ENCODE measurements around the gene LEP. TPM values are rescaled to one million over a fixed set of nuclear protein-coding genes. Genes with fewer than 3 reads are reported as not detected.
"Not testable (repeated sequence)": the region's sequence is repeated elsewhere in the genome, so short reads cannot be mapped to it uniquely, and the experiment has no call there.

LEP gene
- total RNA-seq, 1 donor from 2014 or later, result not detected

- Mint-ChIP-seq H3K9me3 (no peaks in the 10 kb centered on the region), H3K27me3 (peaks cover 34% of the 10 kb centered on the region), H3K36me3 (ENCODE audit: low read depth) (no peaks in the 10 kb centered on the region), H3K4me1 (no peaks in the 10 kb centered on the region), H3K4me3 (no peak overlapping the region), H3K27ac (no peak overlapping the region)
- DNase-seq, result no peak
- intact Hi-C loops (cut with micrococcal nuclease), result no loop called here
These were observed 21.4 kb upstream of the LEP start for GRCh38 chr7:128219636-128220035.

DNA sequence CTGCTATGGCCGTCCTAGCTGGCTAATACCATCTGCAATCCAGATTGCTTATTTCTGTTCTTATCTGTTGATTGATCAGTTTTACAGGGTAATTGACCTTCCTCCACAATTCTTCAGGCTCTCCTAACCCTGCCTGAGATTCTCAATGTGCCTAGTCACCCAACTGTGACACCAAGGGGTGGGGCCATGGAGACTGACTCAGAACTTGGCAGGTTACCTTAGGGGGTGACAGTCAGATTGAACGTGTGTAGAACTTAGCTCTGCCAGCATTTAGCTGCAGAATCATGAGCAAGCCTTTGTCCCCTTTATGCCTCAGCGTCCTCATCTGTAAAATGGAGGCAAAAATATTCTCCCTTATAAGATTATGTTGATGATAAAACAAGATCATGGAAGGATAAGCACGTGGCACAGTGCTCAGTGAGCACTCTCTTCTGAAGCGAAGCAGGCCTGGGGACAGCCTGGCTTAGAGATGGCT lies 19.1 kb upstream of the LEP start:
- no peak overlapping the region for H3K27ac Mint-ChIP-seq

DNA sequence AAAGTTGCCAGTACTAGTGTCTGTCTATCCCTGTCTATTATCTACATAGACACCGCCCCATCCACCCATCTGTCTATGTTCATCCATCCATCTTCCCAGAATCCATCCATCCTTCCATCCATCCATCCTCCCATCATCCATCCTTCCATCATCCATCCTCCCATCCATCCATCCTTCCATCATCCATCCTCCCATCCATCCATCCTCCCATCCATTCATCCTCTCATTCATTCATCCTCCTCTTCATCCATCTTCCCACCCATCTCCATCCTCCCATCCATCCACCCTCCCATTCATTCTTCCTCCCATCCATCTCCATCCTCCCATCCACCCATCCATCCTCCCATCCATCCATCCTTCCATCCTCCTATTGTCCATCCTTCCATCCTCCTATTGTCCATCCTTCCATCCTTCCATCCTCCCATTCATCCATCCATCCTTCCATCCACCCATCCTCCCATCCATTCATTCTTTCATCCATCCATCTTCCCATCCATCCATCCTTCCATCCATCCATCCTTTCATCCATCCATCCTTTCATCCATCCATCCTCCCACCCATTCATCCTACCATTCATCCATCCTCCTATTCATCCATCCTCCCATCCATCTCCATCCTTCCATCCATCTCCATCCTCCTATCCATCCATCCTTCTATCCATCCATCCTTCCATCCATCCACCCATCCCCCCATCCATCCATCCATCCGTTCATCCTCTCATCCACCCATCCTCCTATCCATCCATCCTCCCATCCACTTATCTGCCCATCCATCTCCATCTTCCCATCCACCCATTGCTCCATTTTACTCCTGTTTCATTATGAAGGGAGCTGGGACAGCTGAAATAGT lies 14.7 kb upstream of the LEP start:
- peaks cover 41% of the 10 kb centered on the region for H3K27me3 Mint-ChIP-seq
- intact Hi-C loops (cut with micrococcal nuclease), result no loop called here
- H3K36me3 Mint-ChIP-seq (ENCODE audit: low read depth), result no peaks in the 10 kb centered on the region

More for the DNA sequence above, 19.1 kb upstream of the LEP start:
- intact Hi-C loops (cut with micrococcal nuclease), result no loop called here
- Mint-ChIP-seq H3K4me1 (no peaks in the 10 kb centered on the region), H3K36me3 (ENCODE audit: low read depth) (no peaks in the 10 kb centered on the region), H3K9me3 (peaks cover 8% of the 10 kb centered on the region), H3K4me3 (no peak overlapping the region), H3K27me3 (peaks cover 38% of the 10 kb centered on the region)
- no peak for DNase-seq

GRCh38 chr7:128227271-128227670 lies 13.8 kb upstream of the LEP start:
- Mint-ChIP-seq H3K4me1 (no peaks in the 10 kb centered on the region), H3K4me3 (no peak overlapping the region), H3K27ac (no peak overlapping the region), H3K27me3 (peaks cover 35% of the 10 kb centered on the region), H3K36me3 (ENCODE audit: low read depth) (no peaks in the 10 kb centered on the region), H3K9me3 (peaks cover 8% of the 10 kb centered on the region)
- intact Hi-C loops (cut with micrococcal nuclease), result no loop called here
- no peak for DNase-seq

More for the DNA sequence above, 14.7 kb upstream of the LEP start:
- no peak overlapping the region for H3K4me3 Mint-ChIP-seq
- H3K27ac Mint-ChIP-seq, result no peak overlapping the region
- DNase-seq, result no peak
- no peaks in the 10 kb centered on the region for H3K4me1 Mint-ChIP-seq
- H3K9me3 Mint-ChIP-seq, result peaks cover 8% of the 10 kb centered on the region

GRCh38 chr7:128231021-128231420 lies 10.1 kb upstream of the LEP start:
- intact Hi-C loops (cut with micrococcal nuclease), result no loop called here
- Mint-ChIP-seq H3K36me3 (ENCODE audit: low read depth) (no peaks in the 10 kb centered on the region), H3K4me3 (no peak overlapping the region), H3K4me1 (no peaks in the 10 kb centered on the region), H3K27me3 (peaks cover 23% of the 10 kb centered on the region), H3K9me3 (peaks cover 8% of the 10 kb centered on the region), H3K27ac (no peak overlapping the region)
- no peak for DNase-seq

DNA sequence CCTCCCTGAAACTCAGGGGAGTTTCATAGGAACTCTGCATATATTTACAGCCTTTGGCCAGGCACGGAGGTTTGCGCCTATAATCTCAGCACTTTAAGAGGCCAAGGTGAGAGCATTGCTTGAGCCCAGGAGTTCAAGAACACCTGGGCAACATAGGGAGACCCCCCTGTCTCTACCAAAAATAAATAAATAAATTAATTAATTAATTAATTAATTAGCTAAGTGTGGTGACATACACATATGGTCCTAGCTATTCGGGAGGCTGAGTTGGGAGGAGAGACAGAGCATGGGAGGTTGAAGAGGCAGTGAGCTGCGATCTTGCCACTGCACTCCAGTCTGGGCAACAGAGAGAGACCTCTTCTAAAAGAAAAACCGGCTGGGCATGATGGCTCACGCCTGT lies 9.4 kb upstream of the LEP start:
- intact Hi-C loops (cut with micrococcal nuclease), result no loop called here
- Mint-ChIP-seq H3K4me3 (no peak overlapping the region), H3K36me3 (ENCODE audit: low read depth) (no peaks in the 10 kb centered on the region), H3K4me1 (peaks cover 1% of the 10 kb centered on the region), H3K9me3 (peaks cover 3% of the 10 kb centered on the region), H3K27ac (no peak overlapping the region), H3K27me3 (peaks cover 17% of the 10 kb centered on the region)
- DNase-seq, result no peak

DNA sequence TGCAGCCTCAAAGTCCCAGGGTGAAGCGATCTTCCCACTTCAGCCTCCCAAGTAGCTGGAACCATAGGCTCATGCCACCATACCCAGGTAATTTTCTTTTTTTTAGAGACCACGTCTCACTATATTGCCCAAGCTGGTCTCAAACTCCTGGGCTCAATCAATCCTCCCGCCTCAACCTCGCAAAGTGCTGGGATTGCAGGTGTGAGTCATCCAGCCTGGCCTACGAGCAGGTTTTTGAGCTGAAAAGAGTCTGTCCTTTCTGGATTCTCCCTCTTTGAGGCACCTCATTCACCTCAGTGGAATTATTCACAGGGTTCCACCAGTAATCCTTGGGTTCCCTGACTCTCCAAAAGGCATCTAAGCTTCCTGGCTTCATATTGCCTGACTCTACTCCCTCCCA lies 7.6 kb upstream of the LEP start:
- H3K4me3 Mint-ChIP-seq, result no peak overlapping the region
- no peak for DNase-seq
- H3K4me1 Mint-ChIP-seq, result peaks cover 9% of the 10 kb centered on the region
- H3K27me3 Mint-ChIP-seq, result peaks cover 14% of the 10 kb centered on the region
- H3K36me3 Mint-ChIP-seq (ENCODE audit: low read depth), result peaks cover 3% of the 10 kb centered on the region
- H3K27ac Mint-ChIP-seq, result no peak overlapping the region
- H3K9me3 Mint-ChIP-seq, result peaks cover 14% of the 10 kb centered on the region
- intact Hi-C loops (cut with micrococcal nuclease), result no loop called here

DNA sequence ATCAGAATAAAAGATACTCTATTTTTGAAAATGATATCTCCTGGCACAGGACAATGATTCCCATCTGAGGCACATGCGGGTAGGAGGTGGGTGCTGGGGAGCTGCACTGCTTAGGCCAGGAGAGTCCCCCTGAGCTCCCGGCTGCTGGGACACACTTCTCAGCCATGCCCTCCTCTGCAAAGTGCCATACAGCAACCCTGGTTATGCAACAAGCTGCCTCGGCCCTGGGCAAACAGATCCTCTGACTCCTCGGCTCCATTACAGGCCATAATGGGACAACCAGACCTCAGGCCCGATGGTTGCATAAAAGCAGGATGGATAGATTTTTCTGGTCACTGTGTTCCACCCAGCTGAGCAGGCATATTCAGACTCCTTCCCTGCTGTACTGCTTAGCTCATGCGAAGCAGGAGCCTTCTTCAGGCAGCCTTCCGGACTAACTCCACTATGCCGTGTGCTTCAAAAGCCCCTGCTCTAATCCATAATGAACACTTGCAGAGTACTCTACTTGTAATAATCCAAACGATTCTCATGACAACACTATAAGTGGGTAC lies 6.5 kb upstream of the LEP start:
- Mint-ChIP-seq H3K36me3 (ENCODE audit: low read depth) (peaks cover 3% of the 10 kb centered on the region), H3K9me3 (peaks cover 16% of the 10 kb centered on the region), H3K27ac (no peak overlapping the region), H3K4me3 (no peak overlapping the region), H3K27me3 (peaks cover 13% of the 10 kb centered on the region), H3K4me1 (peaks cover 9% of the 10 kb centered on the region)
- intact Hi-C loops (cut with micrococcal nuclease), result no loop called here
- DNase-seq, result no peak

- Mint-ChIP-seq H3K9me3 (peaks cover 16% of the 10 kb centered on the region), H3K4me3 (no peak overlapping the region), H3K27me3 (peaks cover 5% of the 10 kb centered on the region), H3K36me3 (ENCODE audit: low read depth) (peaks cover 3% of the 10 kb centered on the region), H3K4me1 (peaks cover 9% of the 10 kb centered on the region), H3K27ac (no peak overlapping the region)
- DNase-seq, result no peak
- intact Hi-C loops (cut with micrococcal nuclease), result no loop called here
These were observed 5.6 kb upstream of the LEP start for GRCh38 chr7:128235471-128235870.

GRCh38 chr7:128236924-128237586 lies 4.0 kb upstream of the LEP start:
- H3K9me3 Mint-ChIP-seq, result peaks cover 16% of the 10 kb centered on the region
- H3K27me3 Mint-ChIP-seq, result peaks cover 6% of the 10 kb centered on the region
- DNase-seq, result peak; percentile 78
- peak overlapping the region; percentile 34 for H3K27ac Mint-ChIP-seq
- peaks cover 9% of the 10 kb centered on the region for H3K4me1 Mint-ChIP-seq
- intact Hi-C loops (cut with micrococcal nuclease), result no loop called here
- no peak overlapping the region for H3K4me3 Mint-ChIP-seq
- H3K36me3 Mint-ChIP-seq (ENCODE audit: low read depth), result peaks cover 3% of the 10 kb centered on the region

GRCh38 chr7:128239146-128239545 lies 1.9 kb upstream of the LEP start:
- DNase-seq; intact Hi-C loops (cut with micrococcal nuclease); H3K27me3 Mint-ChIP-seq; H3K27ac Mint-ChIP-seq; H3K36me3 Mint-ChIP-seq (ENCODE audit: low read depth); H3K4me3 Mint-ChIP-seq; H3K4me1 Mint-ChIP-seq: not testable (repeated sequence)
- H3K9me3 Mint-ChIP-seq, result peaks cover 16% of the 10 kb centered on the region

DNA sequence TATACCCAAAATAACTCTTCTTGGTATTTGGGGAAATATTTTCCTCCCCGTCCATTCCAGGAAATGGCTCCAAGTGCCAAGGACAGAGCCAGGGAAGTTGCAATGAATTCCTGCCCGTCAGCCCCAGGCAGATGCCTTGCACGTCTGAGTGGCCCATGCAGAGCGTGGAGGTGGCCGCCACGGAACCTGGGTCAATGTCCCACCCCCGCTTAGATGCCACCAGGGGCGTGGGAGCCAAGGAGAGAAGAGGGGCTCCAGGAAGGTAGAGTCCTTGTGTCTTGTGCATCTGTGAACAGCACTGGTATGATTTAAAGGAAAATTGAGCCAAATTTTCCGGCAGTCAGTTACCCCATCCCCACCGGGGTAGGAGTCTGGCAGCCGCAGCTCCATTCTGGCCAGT lies 1.6 kb downstream of the LEP start:
- no peak for DNase-seq
- intact Hi-C loops (cut with micrococcal nuclease), result no loop called here
- peaks cover 7% of the 10 kb centered on the region for H3K9me3 Mint-ChIP-seq
- H3K4me1 Mint-ChIP-seq, result no peaks in the 10 kb centered on the region
- H3K27ac Mint-ChIP-seq, result no peak overlapping the region
- peaks cover 3% of the 10 kb centered on the region for H3K36me3 Mint-ChIP-seq (ENCODE audit: low read depth)
- H3K27me3 Mint-ChIP-seq, result peaks cover 5% of the 10 kb centered on the region
- H3K4me3 Mint-ChIP-seq, result no peak overlapping the region

- H3K27ac Mint-ChIP-seq, result no peak overlapping the region
- no peak for DNase-seq
- peaks cover 4% of the 10 kb centered on the region for H3K9me3 Mint-ChIP-seq
- no peak overlapping the region for H3K4me3 Mint-ChIP-seq
- H3K4me1 Mint-ChIP-seq, result no peaks in the 10 kb centered on the region
- peaks cover under 1% of the 10 kb centered on the region for H3K36me3 Mint-ChIP-seq (ENCODE audit: low read depth)
- H3K27me3 Mint-ChIP-seq, result peaks cover 5% of the 10 kb centered on the region
- intact Hi-C loops (cut with micrococcal nuclease), result no loop called here
These were observed 2.2 kb downstream of the LEP start for GRCh38 chr7:128243273-128243672.

- Mint-ChIP-seq H3K9me3 (no peaks in the 10 kb centered on the region), H3K4me3 (no peak overlapping the region), H3K27me3 (peaks cover 9% of the 10 kb centered on the region), H3K27ac (no peak overlapping the region), H3K4me1 (no peaks in the 10 kb centered on the region), H3K36me3 (ENCODE audit: low read depth) (no peaks in the 10 kb centered on the region)
- intact Hi-C loops (cut with micrococcal nuclease), result no loop called here
- DNase-seq, result no peak
These were observed 3.8 kb downstream of the LEP start for GRCh38 chr7:128244861-128245260.

All from activated CD4-positive, alpha-beta T cell treated with anti-CD3 and anti-CD28 coated beads, Interleukin-2, amount 10 ng/mL, durations not matched to agents 24 days and 14 days (primary cell).